Activated naive CD4-positive, alpha-beta T cell treated with anti-CD3 and anti-CD28 coated beads, Interleukin-2, amount 50 U/mL, for 72 hours (primary cell): Measurements from ENCODE around the gene CHADL. TPM values are rescaled to one million over a fixed set of nuclear protein-coding genes. Genes with fewer than 3 reads are reported as not detected.

Source experiments
- ATAC-seq, 2 donors: fragments of 150-1000 bp; cut with Tn5 transposase; 2 replicates each; pipeline ENCODE4 v1.10.0; 2021; ENCODE audit warnings: mild to moderate bottlenecking in 2 of 2, moderate library complexity in 2 of 2
- DNase-seq, 2 donors: peaks; one replicate each; pipeline ENCODE4 v3.0.0; 2021 to 2022; ENCODE audit warnings: low spot score in 2 of 2
- H3K27ac Mint-ChIP-seq, 2 donors: one replicate each; pipeline ENCODE4 v1.8.0; 2022; ENCODE audit warnings: mild to moderate bottlenecking in 2 of 2, mixed read lengths in 2 of 2
- H3K36me3 Mint-ChIP-seq, 2 donors: one replicate each; pipeline ENCODE4 v1.8.0; 2022; ENCODE audit warnings: mixed read lengths in 2 of 2
- H3K9me3 Mint-ChIP-seq, 2 donors: one replicate each; pipeline ENCODE4 v1.8.0; 2022; ENCODE audit warnings: mixed read lengths in 2 of 2
- total RNA-seq, 2 donors: library from RNA; stranded (reverse); gene quantifications; one replicate each; pipeline ENCODE4 v1.2.3, GENCODE V29; 2022

The CHADL gene, protein sequence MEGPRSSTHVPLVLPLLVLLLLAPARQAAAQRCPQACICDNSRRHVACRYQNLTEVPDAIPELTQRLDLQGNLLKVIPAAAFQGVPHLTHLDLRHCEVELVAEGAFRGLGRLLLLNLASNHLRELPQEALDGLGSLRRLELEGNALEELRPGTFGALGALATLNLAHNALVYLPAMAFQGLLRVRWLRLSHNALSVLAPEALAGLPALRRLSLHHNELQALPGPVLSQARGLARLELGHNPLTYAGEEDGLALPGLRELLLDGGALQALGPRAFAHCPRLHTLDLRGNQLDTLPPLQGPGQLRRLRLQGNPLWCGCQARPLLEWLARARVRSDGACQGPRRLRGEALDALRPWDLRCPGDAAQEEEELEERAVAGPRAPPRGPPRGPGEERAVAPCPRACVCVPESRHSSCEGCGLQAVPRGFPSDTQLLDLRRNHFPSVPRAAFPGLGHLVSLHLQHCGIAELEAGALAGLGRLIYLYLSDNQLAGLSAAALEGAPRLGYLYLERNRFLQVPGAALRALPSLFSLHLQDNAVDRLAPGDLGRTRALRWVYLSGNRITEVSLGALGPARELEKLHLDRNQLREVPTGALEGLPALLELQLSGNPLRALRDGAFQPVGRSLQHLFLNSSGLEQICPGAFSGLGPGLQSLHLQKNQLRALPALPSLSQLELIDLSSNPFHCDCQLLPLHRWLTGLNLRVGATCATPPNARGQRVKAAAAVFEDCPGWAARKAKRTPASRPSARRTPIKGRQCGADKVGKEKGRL
- under 1 TPM; 0.20 to 0.29 TPM for total RNA-seq

DNA sequence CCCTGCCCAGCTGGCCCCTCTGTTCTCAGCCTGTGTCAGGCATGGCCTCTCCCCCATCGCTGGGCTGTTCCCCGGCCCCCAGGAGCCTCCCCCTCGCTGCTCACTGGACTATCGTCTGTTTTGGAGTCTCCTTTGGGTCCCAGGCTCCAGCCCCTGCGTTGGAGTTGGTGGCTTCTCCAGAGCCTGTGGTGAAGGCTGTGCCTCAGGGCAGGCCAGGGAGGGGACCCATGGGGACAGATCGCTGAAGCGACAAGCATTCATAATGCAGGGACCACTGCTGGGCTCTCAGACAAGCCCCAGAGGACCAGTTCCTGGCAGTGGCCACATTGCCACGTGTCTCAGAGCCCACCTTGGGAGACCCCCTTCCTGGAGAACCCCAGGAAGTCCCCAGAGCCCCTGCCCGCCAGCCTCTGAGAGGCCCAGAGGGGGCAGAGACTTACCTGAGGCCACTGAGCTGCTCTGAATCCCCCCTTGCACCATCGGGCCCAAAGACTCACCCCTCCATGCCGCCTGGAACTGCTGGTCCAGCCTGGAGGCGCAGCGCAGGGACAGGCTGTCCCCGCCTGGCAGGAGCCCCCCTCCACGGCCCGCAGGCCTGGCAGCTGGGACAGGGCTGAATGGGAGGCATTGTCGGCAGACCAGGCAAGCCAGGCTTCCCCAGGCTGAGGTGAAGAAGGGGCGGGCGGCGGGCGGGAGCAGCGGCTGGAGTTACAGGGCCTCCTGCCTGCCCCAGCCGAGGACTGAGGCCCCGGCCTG is at the start of gene CHADL:
CHADL (minus strand) TSS at position 555 of the 756 bp plus-strand sequence; CDS start at position 505, 50 bp downstream.
- ATAC-seq, result no peak

DNA sequence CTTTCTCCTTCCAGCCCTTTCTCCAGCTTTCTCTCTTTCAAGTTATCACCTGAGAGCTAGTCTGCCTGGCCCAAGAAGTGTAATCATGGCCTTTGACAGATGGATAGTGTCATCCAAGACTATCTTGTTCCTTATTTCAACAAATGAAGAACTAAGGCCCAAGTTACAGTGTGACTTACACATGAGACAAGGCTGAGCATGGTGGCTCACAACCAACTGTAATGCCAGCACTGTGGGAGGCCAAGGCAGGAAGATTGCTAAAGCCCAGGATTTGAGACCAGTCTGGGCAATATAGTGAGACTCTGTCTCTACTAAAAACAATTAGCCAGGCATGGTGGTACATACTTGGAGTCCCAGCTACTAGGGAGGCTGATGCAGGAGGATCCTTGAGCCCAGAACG is 48.9 kb upstream of the CHADL start:
- ATAC-seq (no peak), DNase-seq (no peak)
- H3K36me3 Mint-ChIP-seq, result no peaks in the 10 kb centered on the region
- H3K9me3 Mint-ChIP-seq, result no peaks in the 10 kb centered on the region
- no peak overlapping the region for H3K27ac Mint-ChIP-seq

More for the DNA sequence above, at the start of gene CHADL:
- Mint-ChIP-seq H3K27ac (no peak within 1 kb of the TSS), H3K9me3 (no peaks in the 10 kb centered on the region), H3K36me3 (no peaks in the 10 kb centered on the region)
- no peak for DNase-seq

DNA sequence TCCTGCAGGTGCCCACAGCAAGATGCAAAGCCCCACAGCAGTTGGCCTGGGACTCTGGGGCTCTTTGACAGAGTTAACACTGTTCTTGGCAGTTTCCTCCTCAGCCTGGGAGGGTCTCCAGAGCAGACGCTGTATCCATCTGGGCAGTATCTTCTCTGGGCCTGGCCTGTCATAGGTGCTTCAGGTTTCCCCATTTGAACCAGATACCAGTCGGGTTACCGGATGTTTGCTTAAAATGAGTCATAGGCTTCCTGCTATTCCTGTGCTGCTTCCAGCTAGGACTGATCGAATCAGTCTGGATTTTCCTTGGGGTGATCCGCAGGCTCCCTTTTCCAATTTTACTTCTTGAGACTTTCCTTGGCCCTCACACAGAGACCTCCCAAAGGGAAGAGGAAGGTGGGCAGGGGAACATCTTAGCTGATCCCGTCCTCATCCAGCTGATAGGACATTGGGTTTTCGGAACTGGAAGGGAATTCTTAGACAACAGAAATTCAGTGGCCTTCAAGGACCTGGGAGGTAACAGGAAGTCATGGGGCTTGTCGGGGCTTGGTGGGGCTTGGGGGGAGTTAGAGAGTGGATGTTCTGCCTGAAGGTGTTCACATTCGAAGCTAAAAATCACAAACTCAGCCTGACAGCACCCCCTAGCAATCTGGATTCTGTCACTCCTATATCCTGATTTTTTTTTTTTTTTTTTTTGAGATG is 47.7 kb upstream of the CHADL start:
- Mint-ChIP-seq H3K27ac (peak overlapping the region; percentile 89 to 90), H3K36me3 (peaks cover 0 to 4% of the 10 kb centered on the region in 2 donors), H3K9me3 (no peaks in the 10 kb centered on the region)
- ATAC-seq (no peak), DNase-seq (no peak)

DNA sequence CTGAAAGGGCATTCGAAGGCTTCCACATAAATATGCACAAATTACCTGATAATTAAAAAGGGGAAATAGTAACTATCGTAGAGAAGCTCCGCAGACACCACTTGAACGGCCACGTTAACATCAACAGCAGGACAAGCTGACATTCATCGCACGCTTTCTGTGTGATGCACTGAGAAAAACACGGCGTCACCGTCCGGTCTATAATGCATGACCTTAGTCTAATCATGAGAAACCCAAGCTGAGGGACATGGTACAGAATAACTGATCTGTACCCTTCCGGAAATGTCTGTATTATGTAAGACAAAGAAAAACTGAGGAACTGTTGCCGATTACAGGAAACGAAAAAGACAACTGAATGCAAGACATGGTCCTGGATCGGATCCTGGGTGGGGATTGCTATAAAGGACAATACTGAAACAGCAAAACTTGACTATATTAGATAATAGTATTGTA is 45.9 kb upstream of the CHADL start:
- peaks cover 5 to 13% of the 10 kb centered on the region in 2 donors for H3K36me3 Mint-ChIP-seq
- H3K9me3 Mint-ChIP-seq, result no peaks in the 10 kb centered on the region
- H3K27ac Mint-ChIP-seq, result peak overlapping the region; percentile 89 to 97
- DNase-seq, result peak; percentile 54 to 65
- peak; percentile 27 to 48 for ATAC-seq

DNA sequence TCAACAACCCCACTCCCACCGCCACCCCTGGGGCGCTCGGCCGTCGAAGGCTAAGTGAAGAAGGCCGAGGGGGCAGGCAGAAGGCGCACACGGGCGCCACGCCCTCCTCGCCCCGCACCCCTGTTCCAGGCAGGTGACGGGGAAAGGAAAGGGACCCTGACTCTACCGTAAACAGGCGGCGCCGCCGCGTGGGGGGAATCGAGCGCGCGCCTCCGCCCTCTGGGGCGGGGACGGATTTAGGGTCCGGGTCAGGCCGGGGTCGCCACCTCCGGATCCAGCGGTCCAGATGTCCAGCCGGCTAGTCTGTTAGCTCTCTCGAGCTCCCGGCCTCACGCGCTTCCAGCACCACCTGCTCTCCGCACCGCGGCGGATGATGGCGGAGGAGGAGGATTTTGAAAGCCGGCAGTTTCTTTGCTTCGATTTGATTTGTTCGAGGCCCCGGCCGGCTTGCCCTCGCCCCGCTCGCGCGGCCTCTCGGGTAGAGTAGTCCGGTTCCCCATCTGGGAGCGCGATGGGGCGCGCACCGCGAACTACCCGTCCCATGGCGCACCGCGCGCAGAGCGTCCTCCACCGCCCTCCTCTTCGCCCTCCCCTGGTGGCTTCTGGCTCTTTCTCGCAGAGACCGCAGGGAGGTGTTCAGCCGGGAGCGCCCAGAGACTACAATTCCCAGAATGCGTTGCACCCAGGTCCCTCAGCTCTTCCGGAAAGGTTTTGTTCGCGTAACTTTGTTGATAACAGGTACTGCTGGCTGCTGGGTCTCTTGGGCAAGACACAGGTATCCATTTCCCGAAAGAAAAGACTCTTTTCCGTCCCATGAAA is 45.3 kb upstream of the CHADL start, which contains the start of gene RANGAP1:
RANGAP1 (minus strand) TSS at position 368 of the 819 bp plus-strand sequence. CDS start 5,143 bp downstream, outside the sequence.
- peak; percentile 90 to 93 for ATAC-seq
- H3K27ac Mint-ChIP-seq, result peak within 1 kb of the TSS; percentile 89 to 97
- DNase-seq, result peak; percentile 98
- peaks cover 11 to 13% of the 10 kb centered on the region in 2 donors for H3K36me3 Mint-ChIP-seq
- no peaks in the 10 kb centered on the region for H3K9me3 Mint-ChIP-seq

DNA sequence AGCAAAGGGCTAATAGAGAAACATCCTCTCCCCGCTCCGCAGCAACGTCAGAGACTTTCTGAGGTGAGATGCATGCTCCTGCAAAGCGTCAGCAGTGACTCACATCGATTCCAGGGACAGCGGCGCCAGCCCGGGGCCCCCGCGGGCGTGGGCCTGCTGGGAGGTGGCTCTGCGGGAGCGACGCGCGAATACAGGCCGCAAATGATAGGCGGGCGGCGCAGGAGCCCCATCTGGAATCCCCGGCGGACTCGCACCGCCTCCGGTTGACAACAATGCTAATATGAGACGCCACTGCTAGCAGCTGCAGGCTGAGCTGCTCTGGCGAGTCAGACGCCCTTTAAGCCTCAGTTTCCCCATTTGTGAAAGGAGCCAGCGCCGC is 44.7 kb upstream of the CHADL start:
- peak; percentile 89 to 92 for DNase-seq
- Mint-ChIP-seq H3K9me3 (no peaks in the 10 kb centered on the region), H3K36me3 (peaks cover 11 to 13% of the 10 kb centered on the region in 2 donors), H3K27ac (peak overlapping the region; percentile 89 to 97)
- peak; percentile 73 to 75 for ATAC-seq

DNA sequence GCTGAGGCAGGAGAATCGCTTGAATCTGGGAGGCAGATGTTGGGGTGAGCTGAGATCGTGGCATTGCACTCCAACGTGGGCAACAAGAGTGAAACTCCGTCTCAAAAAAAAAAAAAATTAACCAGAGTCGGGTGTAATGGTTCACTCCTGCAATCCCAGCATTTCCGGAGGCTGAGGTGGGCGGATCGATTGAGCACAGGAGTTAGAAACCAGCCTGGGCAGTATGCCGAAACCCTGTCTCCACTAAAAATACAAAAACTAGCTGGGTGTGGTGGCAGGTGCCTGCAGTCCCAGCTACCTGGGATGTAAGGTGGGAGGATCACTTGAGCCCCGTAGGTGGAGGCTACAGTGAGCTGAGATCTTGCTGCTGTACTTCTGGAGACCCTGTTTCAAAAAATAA is 43.7 kb upstream of the CHADL start:
- no peaks in the 10 kb centered on the region for H3K9me3 Mint-ChIP-seq
- DNase-seq, result no peak
- H3K36me3 Mint-ChIP-seq, result peaks cover 11 to 13% of the 10 kb centered on the region in 2 donors
- no peak for ATAC-seq
- H3K27ac Mint-ChIP-seq, result peak overlapping the region; percentile 89 to 97

DNA sequence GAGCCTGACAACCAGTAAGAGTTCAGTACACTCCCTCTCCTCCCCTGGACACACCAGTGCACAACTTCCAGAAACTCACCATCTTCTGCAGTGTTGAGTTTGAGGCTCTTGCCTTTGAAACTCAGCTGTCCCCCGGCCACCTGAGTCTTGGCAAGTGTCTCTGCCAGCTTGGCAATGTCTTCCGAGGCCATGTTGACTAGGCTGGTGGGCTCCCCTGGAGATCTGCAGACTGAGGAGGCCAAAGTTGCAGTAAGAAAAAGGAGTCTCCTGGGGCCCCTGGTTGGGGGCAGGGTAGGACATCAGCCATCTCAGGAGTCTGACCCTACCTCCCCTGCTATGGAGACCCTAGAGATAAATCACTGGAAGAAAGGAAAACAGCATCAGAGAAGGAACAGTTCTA is 40.1 kb upstream of the CHADL start:
- H3K36me3 Mint-ChIP-seq, result peaks cover 19 to 29% of the 10 kb centered on the region in 2 donors

DNA sequence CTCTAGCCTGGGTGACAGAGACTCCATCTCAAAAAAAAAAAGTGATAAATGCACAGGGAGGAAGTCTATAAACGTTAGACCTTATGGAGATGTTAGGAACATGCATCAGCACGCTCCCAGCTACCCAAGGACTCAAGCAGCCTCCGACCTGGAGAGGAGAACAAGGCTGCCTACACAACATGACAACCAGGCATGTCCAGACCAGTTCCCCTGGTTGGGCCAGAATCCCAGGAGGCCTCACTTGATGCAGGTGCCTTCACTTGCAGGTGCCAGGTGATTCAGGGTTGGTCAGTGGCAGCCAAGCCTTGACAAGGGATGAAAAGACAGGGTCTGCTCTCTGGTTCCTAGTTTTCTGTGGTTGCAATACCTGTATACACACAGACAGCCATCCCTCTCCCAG is 39.3 kb upstream of the CHADL start:
- H3K27ac Mint-ChIP-seq, result peak overlapping the region; percentile 60 to 69
- peaks cover 19 to 29% of the 10 kb centered on the region in 2 donors for H3K36me3 Mint-ChIP-seq
- ATAC-seq (no peak), DNase-seq (no peak)
- H3K9me3 Mint-ChIP-seq, result no peaks in the 10 kb centered on the region

More for the DNA sequence above, 40.1 kb upstream of the CHADL start:
- DNase-seq (no peak), ATAC-seq (no peak)
- Mint-ChIP-seq H3K9me3 (no peaks in the 10 kb centered on the region), H3K27ac (peak overlapping the region; percentile 69 to 77)

DNA sequence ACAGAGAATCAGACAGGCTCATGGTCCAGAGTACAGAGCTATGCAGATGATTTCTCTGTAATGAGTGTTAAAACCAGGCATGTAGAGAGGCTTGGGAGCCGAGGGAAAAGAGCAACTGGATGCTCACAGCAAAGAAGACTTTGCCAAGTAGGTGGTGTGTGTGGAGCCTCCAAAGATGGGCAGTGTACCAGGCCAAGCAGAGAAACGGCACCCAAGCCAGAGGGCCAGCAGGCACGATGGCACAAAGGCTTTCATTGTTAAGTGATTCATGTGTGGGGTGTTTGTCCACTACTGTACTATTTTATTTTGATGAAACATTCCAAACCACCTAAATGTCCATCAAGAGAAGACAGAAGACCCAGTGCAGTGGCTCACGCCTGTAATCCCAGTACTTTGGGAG is 34.1 kb upstream of the CHADL start:
- DNase-seq (no peak), ATAC-seq (no peak)
- no peak overlapping the region for H3K27ac Mint-ChIP-seq
- peaks cover 22 to 32% of the 10 kb centered on the region in 2 donors for H3K36me3 Mint-ChIP-seq
- H3K9me3 Mint-ChIP-seq, result no peaks in the 10 kb centered on the region

DNA sequence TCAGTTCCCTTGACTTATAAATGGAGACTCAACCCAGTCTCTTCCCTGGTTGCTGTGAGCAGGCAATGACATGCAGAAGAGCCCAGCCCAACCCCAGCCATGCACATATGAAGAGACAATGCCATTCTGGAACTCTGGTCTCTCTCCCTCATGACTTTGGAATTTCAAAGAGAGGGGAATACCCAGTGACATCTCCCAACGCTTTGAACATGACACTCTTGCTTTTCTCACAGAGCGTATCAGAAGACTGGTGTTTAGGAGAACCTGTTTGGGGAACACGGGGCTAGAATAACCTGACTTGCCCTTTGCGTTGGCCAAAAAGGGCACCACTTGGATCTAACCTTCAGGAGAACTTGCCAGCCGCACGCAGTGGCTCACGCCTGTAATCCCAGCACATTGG is 32.4 kb upstream of the CHADL start:
- no peaks in the 10 kb centered on the region for H3K9me3 Mint-ChIP-seq
- no peak overlapping the region for H3K27ac Mint-ChIP-seq
- H3K36me3 Mint-ChIP-seq, result peaks cover 22 to 27% of the 10 kb centered on the region in 2 donors
- ATAC-seq, result no peak
- no peak for DNase-seq

DNA sequence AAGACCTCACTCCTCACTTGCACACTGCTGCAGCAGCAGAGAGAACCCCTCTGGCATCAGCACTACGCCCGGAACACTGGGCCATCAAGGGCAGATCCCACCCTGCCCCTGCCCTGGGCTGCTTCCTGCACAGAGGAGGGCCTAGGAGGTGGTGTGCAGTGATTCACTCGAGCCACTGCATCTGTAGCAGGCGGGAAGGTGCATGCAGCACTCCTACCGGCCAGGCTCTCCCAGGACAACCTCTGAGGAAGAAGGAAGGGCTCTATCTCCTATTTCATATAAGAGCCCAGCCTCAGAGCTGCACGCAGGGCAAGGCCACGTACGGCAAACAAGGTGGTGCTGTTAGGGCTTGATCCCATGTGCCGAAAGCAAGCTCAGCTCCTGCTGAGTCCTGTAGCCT is 31.1 kb upstream of the CHADL start:
- DNase-seq (no peak), ATAC-seq (no peak)
- Mint-ChIP-seq H3K36me3 (peaks cover 14 to 16% of the 10 kb centered on the region in 2 donors), H3K27ac (no peak overlapping the region), H3K9me3 (no peaks in the 10 kb centered on the region)

DNA sequence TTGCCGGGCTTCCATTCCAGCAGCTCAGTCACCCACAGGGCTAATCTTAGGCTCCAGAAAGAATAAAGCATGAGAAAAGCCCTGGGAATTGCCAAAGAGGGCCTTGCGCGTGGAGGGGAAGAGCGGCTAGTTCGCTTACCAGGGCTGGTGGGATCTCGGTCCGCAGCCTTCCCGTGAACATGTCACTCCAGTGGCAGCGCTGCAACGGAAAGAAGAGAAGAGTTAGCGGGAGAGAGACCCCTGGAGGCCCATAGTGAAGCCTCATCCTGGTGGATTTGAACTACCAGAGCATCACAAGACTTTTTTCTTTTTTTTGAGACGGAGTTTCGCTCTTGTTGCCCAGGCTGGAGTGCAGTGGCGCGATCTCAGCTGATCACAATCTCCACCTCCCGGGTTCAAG is 27.2 kb upstream of the CHADL start:
- DNase-seq (no peak), ATAC-seq (no peak)
- H3K36me3 Mint-ChIP-seq, result peaks cover 13 to 17% of the 10 kb centered on the region in 2 donors
- no peaks in the 10 kb centered on the region for H3K9me3 Mint-ChIP-seq
- no peak overlapping the region for H3K27ac Mint-ChIP-seq

DNA sequence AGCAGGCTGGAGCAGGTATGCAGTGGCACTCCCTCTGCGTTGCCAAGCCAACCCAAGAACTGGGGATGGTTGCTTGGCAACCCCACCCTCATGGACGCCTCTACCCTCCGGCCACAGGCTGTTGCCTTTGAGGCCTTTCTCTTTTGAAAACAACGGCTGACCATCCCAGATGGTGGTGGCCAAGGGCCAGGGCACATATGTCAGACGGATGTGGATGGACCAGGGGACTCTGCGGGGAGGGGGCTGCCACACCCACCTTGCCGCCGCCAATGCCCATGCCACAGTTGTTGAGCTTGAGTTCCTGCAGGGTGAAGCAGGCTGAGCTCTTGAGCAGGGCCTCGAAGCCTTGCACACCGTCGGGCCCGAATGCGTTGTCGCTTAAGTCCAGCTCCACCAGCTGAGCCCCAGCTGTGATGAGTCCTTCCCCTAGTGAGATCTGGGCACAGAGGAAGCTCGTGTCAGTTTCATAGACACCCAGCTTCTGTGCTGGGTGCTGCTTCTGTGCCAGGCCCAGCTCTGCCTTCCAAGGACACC is 23.7 kb upstream of the CHADL start:
- H3K36me3 Mint-ChIP-seq, result peaks cover 7 to 10% of the 10 kb centered on the region in 2 donors
- H3K9me3 Mint-ChIP-seq, result no peaks in the 10 kb centered on the region
- DNase-seq (no peak), ATAC-seq (peak in 1 of 2 donors; percentile 9)
- H3K27ac Mint-ChIP-seq, result peak overlapping the region in 1 of 2 donors; percentile 88

DNA sequence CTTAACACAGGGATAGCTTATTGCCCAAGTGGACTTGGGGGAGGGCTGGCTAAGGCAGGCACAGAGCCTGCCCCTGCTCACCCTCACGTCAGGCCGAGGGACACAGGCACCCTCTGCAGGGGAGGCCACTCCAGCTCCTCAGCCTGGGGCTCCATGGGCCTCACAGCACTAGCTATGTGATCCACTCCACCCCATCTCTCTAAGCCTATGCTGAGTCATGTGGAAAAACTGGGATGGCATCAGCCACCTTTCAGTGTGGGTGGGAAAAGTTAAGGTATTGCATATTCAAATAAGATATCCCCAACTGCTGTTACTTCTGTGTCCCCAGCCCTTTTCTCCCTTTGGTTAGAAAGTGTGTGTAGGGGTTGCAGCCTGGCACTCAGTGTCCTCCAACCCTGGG is 23.0 kb upstream of the CHADL start:
- H3K9me3 Mint-ChIP-seq, result no peaks in the 10 kb centered on the region
- DNase-seq (no peak), ATAC-seq (peak in 1 of 2 donors; percentile 20)
- H3K27ac Mint-ChIP-seq, result peak overlapping the region in 1 of 2 donors; percentile 32
- H3K36me3 Mint-ChIP-seq, result peaks cover 7 to 16% of the 10 kb centered on the region in 2 donors
